Astrocyte (in vitro differentiated cells and primary cell): ENCODE results near the gene ATF7.

Source experiments
- EZH2 ChIP-seq: IDR thresholded peaks from 2 replicates; pipeline ENCODE4 v1.6.1; 2012; ENCODE audit warnings: mild to moderate bottlenecking, low read length, inconsistent platforms; ENCODE audit not compliant: insufficient read depth
- TF ChIP-seq, protein P1 (sequence below): IDR thresholded peaks from 2 replicates; pipeline ENCODE4 v1.5.1; 2011; ENCODE audit warnings: low read depth, mild to moderate bottlenecking, inconsistent platforms, low read length, moderate library complexity; ENCODE audit not compliant: insufficient read depth

DNA sequence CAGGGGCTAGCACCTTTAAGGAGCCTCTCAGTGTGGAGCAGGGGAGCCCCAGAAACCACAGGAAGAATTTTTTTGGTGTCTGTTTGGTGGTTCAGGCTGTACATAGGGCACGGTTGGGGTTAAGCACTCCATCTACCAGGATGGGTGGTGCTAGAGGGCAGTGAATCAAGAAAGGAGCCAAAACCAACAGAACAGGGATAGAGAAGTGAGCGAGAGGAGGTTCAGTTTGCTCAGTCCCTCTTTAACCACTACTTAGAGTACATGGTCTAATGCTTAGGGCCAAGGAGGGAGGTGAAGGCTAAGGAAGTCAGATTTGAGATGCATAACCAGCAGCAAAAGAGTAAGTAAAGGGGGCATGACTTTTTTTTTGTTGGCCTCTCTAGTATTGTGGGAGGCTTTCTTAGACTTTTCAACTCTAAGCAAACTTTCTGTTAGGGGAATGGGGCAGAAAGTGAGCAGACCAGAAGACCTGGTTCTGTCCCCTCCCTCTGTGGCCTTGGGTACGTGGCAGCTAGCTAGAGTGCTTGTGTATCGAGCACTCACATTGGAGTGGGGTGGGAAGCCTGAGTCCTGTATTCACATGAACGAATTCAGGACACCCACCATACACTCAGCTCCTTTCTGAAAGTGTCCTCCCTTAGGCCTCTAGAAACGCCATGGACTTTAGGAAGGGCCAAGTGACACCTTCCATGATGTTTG lies 112.3 kb downstream of the ATF7 start:
- TF ChIP-seq, protein P1, sequence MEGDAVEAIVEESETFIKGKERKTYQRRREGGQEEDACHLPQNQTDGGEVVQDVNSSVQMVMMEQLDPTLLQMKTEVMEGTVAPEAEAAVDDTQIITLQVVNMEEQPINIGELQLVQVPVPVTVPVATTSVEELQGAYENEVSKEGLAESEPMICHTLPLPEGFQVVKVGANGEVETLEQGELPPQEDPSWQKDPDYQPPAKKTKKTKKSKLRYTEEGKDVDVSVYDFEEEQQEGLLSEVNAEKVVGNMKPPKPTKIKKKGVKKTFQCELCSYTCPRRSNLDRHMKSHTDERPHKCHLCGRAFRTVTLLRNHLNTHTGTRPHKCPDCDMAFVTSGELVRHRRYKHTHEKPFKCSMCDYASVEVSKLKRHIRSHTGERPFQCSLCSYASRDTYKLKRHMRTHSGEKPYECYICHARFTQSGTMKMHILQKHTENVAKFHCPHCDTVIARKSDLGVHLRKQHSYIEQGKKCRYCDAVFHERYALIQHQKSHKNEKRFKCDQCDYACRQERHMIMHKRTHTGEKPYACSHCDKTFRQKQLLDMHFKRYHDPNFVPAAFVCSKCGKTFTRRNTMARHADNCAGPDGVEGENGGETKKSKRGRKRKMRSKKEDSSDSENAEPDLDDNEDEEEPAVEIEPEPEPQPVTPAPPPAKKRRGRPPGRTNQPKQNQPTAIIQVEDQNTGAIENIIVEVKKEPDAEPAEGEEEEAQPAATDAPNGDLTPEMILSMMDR: no peak
- no peak for TF ChIP-seq EZH2
